ENCODE data around the gene FAM110D.

Gene FAM110D

GRCh38 chr1:26177182-26177684, 18.4 kb downstream of the FAM110D start, which contains the start of gene CNKSR1:
TSS of gene CNKSR1 (plus strand) at chr1:26177491. CDS start at chr1:26177548, 57 bp downstream.
- Histone ChIP-seq H3K4me1 (ENCODE audit: insufficient read depth, low read length) (no peaks in the 10 kb centered on the region), H3K4me3 (ENCODE audit: low read length) (no peak within 1 kb of the TSS), H2AFZ (ENCODE audit: low read depth, low read length) (no peak within 1 kb of the TSS), H3K9me3 (ENCODE audit: low read length) (no peaks in the 10 kb centered on the region), H3K36me3 (ENCODE audit: insufficient read depth, low read length) (peaks cover 3% of the 10 kb centered on the region), H3K27me3 (ENCODE audit: insufficient read depth, low read length) (no peaks in the 10 kb centered on the region)

- no peaks in the 10 kb centered on the region for H3K4me1 ChIP-seq (ENCODE audit: insufficient read depth, low read length)
- H3K4me3 ChIP-seq (ENCODE audit: low read length): no peak overlapping the region
- no peaks in the 10 kb centered on the region for H3K9me3 ChIP-seq (ENCODE audit: low read length)
- no peaks in the 10 kb centered on the region for H3K27me3 ChIP-seq (ENCODE audit: insufficient read depth, low read length)
- no peak overlapping the region for H2AFZ ChIP-seq (ENCODE audit: low read depth, low read length)
- H3K36me3 ChIP-seq (ENCODE audit: insufficient read depth, low read length): no peaks in the 10 kb centered on the region
These were observed 21.2 kb downstream of the FAM110D start for GRCh38 chr1:26180010-26180506.

DNA sequence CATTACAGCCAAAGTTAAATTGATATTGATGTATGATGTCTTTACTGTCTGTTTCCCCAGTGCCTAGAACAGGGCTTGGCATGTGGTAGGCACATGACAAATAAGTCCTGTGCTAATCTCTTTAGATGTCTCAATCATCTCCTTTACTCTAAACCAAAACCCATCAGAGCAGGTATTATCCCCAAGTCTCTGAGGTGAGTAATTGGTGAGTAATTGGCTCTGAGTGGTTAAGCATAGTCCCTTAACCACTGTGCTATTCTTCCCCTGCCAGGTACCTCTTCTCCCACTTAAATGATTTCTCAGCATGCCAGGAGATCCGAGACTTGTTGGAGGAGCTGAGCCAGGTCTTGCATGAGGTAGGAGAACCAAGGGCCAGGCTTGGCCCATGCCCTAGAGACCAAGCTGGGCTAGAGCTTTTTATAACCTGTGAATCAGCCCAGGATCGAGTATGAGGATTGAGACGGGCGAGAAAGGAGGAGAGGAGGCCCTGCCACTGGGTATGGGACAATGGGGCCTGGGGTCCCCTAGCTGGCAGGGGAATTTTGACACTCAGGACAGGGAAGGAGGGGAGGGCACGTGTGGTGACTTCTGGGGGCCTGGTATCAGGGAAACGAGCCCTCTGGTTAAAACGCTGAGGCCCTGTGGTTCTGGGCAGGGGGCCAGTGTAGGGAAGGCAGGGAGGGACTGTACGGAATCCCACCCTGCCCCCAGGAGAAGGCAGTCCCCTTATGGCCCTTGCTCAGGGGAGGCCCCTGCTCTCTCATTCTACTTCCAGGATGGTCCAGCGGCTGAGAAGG, 22.9 kb downstream of the FAM110D start:
- Histone ChIP-seq H3K27me3 (ENCODE audit: insufficient read depth, low read length) (no peaks in the 10 kb centered on the region), H3K9me3 (ENCODE audit: low read length) (no peaks in the 10 kb centered on the region), H3K4me1 (ENCODE audit: insufficient read depth, low read length) (no peaks in the 10 kb centered on the region), H2AFZ (ENCODE audit: low read depth, low read length) (no peak overlapping the region), H3K4me3 (ENCODE audit: low read length) (no peak overlapping the region), H3K36me3 (ENCODE audit: insufficient read depth, low read length) (no peaks in the 10 kb centered on the region)

GRCh38 chr1:26182383-26182696, 23.5 kb downstream of the FAM110D start:
- no peak overlapping the region for H2AFZ ChIP-seq (ENCODE audit: low read depth, low read length)
- H3K27me3 ChIP-seq (ENCODE audit: insufficient read depth, low read length): no peaks in the 10 kb centered on the region
- no peaks in the 10 kb centered on the region for H3K36me3 ChIP-seq (ENCODE audit: insufficient read depth, low read length)
- no peaks in the 10 kb centered on the region for H3K4me1 ChIP-seq (ENCODE audit: insufficient read depth, low read length)
- H3K9me3 ChIP-seq (ENCODE audit: low read length): no peaks in the 10 kb centered on the region
- H3K4me3 ChIP-seq (ENCODE audit: low read length): no peak overlapping the region

DNA sequence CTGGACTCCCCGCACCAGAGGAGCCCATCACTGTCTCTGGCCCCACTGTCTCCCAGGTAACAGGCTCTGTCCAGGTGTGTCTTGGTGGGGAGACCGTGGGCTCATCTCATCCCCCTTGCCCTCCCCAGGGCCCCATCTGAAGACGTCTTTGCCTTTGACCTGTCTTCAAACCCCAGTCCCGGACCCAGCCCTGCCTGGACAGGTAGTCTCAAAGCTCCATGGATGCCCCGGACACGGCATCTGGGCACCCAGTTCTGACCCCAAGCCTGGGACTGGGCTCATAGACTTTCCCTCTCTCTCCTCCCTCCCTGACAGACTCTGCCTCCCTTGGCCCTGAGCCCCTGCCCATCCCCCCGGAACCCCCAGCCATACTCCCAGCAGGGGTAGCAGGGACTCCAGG, 25.2 kb downstream of the FAM110D start:
- no peak overlapping the region for H3K4me3 ChIP-seq (ENCODE audit: low read length)
- H3K4me1 ChIP-seq (ENCODE audit: insufficient read depth, low read length): no peaks in the 10 kb centered on the region
- no peaks in the 10 kb centered on the region for H3K9me3 ChIP-seq (ENCODE audit: low read length)
- H2AFZ ChIP-seq (ENCODE audit: low read depth, low read length): no peak overlapping the region
- no peaks in the 10 kb centered on the region for H3K27me3 ChIP-seq (ENCODE audit: insufficient read depth, low read length)
- H3K36me3 ChIP-seq (ENCODE audit: insufficient read depth, low read length): no peaks in the 10 kb centered on the region

- no peak overlapping the region for H2AFZ ChIP-seq (ENCODE audit: low read depth, low read length)
- no peaks in the 10 kb centered on the region for H3K36me3 ChIP-seq (ENCODE audit: insufficient read depth, low read length)
- H3K4me1 ChIP-seq (ENCODE audit: insufficient read depth, low read length): no peaks in the 10 kb centered on the region
- no peaks in the 10 kb centered on the region for H3K9me3 ChIP-seq (ENCODE audit: low read length)
- no peaks in the 10 kb centered on the region for H3K27me3 ChIP-seq (ENCODE audit: insufficient read depth, low read length)
- H3K4me3 ChIP-seq (ENCODE audit: low read length): no peak overlapping the region
These were observed 26.0 kb downstream of the FAM110D start for GRCh38 chr1:26184883-26185282.

DNA sequence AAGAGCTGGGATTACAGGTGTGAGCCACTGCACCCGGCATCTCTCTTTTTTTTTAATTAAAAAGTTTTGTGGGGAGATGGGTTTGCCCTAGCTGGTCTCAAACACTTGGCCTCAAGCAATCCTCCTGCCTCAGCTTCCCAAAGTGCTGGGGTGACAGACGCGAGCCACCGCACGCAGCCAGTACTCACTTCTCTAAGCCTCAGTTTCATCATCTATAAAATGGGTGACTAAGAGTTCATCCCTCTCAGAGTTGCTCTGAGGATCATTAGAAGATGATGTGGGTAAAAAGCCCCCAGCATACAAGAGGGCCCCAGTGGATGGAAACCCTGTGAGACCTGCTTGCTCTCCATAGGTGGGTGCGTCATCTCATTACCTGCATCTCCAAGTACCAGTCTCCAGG, 29.0 kb downstream of the FAM110D start:
- H3K4me3 ChIP-seq (ENCODE audit: low read length): no peak overlapping the region
- H3K9me3 ChIP-seq (ENCODE audit: low read length): no peaks in the 10 kb centered on the region
- H2AFZ ChIP-seq (ENCODE audit: low read depth, low read length): no peak overlapping the region
- no peaks in the 10 kb centered on the region for H3K4me1 ChIP-seq (ENCODE audit: insufficient read depth, low read length)
- H3K27me3 ChIP-seq (ENCODE audit: insufficient read depth, low read length): no peaks in the 10 kb centered on the region
- no peaks in the 10 kb centered on the region for H3K36me3 ChIP-seq (ENCODE audit: insufficient read depth, low read length)

DNA sequence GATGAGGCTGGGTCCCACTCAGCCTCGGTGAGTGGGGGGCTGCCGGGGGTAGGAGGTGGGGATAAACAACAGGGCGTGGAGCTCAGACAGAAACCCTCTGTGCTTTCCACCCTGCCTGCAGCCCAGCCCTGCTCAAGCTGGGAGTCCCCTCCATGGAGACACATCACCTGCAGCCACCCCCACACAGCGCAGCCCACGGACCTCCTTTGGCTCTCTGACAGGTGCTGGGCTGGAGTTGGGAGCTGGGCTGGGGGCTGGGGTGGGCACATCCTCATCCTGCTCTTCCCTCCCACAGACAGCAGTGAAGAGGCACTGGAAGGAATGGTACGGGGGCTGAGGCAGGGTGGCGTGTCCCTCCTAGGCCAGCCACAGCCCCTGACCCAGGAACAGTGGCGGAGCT, 29.6 kb downstream of the FAM110D start:
- no peaks in the 10 kb centered on the region for H3K36me3 ChIP-seq (ENCODE audit: insufficient read depth, low read length)
- no peak overlapping the region for H2AFZ ChIP-seq (ENCODE audit: low read depth, low read length)
- H3K27me3 ChIP-seq (ENCODE audit: insufficient read depth, low read length): no peaks in the 10 kb centered on the region
- H3K9me3 ChIP-seq (ENCODE audit: low read length): no peaks in the 10 kb centered on the region
- no peaks in the 10 kb centered on the region for H3K4me1 ChIP-seq (ENCODE audit: insufficient read depth, low read length)
- H3K4me3 ChIP-seq (ENCODE audit: low read length): no peak overlapping the region

DNA sequence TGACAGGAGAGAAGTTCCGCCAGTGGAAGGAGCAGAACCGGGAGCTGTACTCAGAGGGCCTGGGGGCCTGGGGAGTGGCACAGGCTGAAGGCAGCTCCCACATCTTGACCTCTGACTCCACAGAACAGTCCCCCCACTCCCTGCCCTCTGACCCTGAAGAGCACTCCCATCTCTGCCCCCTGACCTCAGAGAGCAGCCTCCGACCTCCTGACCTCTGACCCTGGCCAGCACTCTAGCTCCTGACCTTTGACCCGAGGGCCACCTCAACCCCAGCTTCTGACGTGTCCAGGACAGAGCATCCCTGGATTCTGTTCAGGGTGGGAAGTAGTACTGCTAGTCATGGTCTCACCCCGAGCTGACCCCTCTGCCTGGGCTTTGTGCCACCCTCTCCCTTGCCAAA, 30.5 kb downstream of the FAM110D start:
- no peaks in the 10 kb centered on the region for H3K36me3 ChIP-seq (ENCODE audit: insufficient read depth, low read length)
- H3K27me3 ChIP-seq (ENCODE audit: insufficient read depth, low read length): no peaks in the 10 kb centered on the region
- no peaks in the 10 kb centered on the region for H3K4me1 ChIP-seq (ENCODE audit: insufficient read depth, low read length)
- H2AFZ ChIP-seq (ENCODE audit: low read depth, low read length): no peak overlapping the region
- H3K4me3 ChIP-seq (ENCODE audit: low read length): no peak overlapping the region
- no peaks in the 10 kb centered on the region for H3K9me3 ChIP-seq (ENCODE audit: low read length)

DNA sequence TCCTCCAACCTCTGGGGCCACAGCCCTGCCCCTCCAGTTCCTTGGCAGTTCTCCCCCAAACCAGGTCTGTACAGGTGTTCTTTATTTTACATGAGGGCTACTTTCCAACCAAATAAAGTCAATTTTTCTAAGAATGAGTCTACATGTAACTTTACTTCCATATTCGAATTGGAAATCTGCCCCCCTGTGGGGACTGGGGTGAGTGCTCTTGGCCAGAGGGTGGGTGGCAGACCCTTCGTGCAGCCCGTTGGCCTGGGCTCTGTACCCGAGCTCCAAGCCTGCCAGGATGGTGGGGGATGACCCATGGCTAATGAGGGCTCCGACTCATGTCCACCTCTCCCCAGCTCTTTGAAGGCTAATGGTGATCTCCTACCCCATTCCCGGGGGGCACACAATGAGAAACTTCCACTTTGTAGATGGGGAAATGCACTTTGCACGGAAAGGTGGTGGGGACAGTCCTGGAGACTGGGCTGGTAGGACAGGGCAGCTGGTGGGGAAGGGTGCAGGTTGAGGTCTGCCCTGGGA, 30.9 kb downstream of the FAM110D start:
- no peak overlapping the region for H3K4me3 ChIP-seq (ENCODE audit: low read length)

DNA sequence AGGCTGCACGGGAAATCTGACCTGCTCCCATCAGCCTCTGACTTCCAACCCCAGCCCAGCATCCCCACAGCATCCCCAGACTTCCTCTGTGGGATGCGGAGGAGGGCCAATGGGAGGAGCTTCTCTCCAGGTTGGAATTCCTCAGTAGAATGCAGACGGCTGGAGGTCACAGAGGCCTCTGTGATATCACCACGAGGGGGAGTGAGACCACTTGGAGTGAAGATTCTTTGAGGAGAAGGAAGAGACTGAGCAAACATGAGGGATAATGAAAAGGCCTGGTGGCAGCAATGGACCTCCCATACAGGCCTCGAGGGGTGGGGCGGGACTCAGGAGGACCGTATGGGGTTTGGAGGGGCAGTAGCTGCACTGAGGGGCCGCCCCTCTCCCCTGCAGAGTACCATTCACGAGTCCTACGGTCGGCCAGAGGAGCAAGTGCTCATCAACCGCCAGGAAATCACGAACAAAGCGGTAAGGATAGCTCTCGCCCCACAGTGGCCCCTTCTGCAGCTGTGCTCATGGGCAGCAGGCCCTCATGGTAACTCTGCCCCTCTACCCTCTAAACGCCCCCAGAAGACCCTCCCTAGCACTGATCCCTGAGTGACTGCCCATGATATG, 31.6 kb downstream of the FAM110D start, which contains the start of gene CATSPER4:
Gene CATSPER4 (plus strand): TSS at position 230 of the 615 bp plus-strand sequence. CDS start 26 bp downstream, at position 256.
- no peaks in the 10 kb centered on the region for H3K36me3 ChIP-seq (ENCODE audit: insufficient read depth, low read length)
- H3K4me1 ChIP-seq (ENCODE audit: insufficient read depth, low read length): no peaks in the 10 kb centered on the region
- H3K4me3 ChIP-seq (ENCODE audit: low read length): no peak within 1 kb of the TSS
- no peaks in the 10 kb centered on the region for H3K9me3 ChIP-seq (ENCODE audit: low read length)
- H3K27me3 ChIP-seq (ENCODE audit: insufficient read depth, low read length): no peaks in the 10 kb centered on the region
- no peak within 1 kb of the TSS for H2AFZ ChIP-seq (ENCODE audit: low read depth, low read length)

More for the DNA sequence above, 30.9 kb downstream of the FAM110D start:
- H3K27me3 ChIP-seq (ENCODE audit: insufficient read depth, low read length): no peaks in the 10 kb centered on the region
- H3K9me3 ChIP-seq (ENCODE audit: low read length): no peaks in the 10 kb centered on the region
- no peaks in the 10 kb centered on the region for H3K4me1 ChIP-seq (ENCODE audit: insufficient read depth, low read length)
- H3K36me3 ChIP-seq (ENCODE audit: insufficient read depth, low read length): no peaks in the 10 kb centered on the region
- H2AFZ ChIP-seq (ENCODE audit: low read depth, low read length): no peak overlapping the region

DNA sequence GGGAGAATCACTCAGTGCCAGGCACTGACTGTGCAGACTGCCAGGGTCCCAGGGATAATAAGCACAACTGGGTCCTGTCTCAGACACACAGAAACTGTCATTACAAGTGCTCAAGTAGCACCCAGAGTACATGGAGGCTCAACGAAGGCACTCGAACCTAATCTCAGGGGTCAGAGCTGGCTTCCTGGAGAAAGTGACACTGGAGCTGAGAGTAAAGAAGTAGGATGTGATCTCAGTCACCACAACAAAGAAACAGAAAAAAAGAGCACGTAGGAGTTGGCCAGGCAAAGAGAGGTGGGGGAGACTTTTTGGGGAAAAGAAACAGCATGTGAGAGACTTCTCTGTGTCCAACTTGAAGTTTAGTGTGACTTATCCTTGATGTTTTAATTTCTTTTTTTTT, 32.9 kb downstream of the FAM110D start:
- no peaks in the 10 kb centered on the region for H3K27me3 ChIP-seq (ENCODE audit: insufficient read depth, low read length)
- H3K4me3 ChIP-seq (ENCODE audit: low read length): no peak overlapping the region
- H3K4me1 ChIP-seq (ENCODE audit: insufficient read depth, low read length): no peaks in the 10 kb centered on the region
- no peaks in the 10 kb centered on the region for H3K9me3 ChIP-seq (ENCODE audit: low read length)
- no peaks in the 10 kb centered on the region for H3K36me3 ChIP-seq (ENCODE audit: insufficient read depth, low read length)
- H2AFZ ChIP-seq (ENCODE audit: low read depth, low read length): no peak overlapping the region

DNA sequence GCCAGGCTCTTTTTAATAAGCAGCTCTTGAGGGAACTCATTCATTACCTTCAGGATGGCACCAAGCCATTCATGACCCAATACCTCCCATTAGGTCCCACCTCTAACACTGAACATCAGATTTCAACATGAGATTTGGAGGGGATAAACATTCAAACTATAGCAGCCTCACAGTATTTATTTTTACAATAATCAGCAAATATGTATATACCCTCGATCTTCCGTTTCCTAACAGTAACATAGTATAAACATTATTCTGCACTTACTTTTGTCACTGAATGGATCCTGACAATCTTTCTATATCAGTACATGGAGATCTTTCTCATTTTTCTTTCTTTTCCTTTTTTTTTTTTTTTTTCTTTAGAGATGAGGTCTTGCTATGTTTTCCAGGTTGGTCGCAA, 36.9 kb downstream of the FAM110D start:
- no peaks in the 10 kb centered on the region for H3K36me3 ChIP-seq (ENCODE audit: insufficient read depth, low read length)
- H2AFZ ChIP-seq (ENCODE audit: low read depth, low read length): no peak overlapping the region
- no peak overlapping the region for H3K4me3 ChIP-seq (ENCODE audit: low read length)
- no peaks in the 10 kb centered on the region for H3K4me1 ChIP-seq (ENCODE audit: insufficient read depth, low read length)
- H3K9me3 ChIP-seq (ENCODE audit: low read length): no peaks in the 10 kb centered on the region
- peaks cover 5% of the 10 kb centered on the region for H3K27me3 ChIP-seq (ENCODE audit: insufficient read depth, low read length)

Measured in neuron (in vitro differentiated cells).